HFFc6 (cell line): ENCODE data around the gene POMGNT1. TPM values are rescaled to one million over a fixed set of nuclear protein-coding genes. Genes with fewer than 3 reads are reported as not detected.

Experiments used
- DNase-seq: peaks from one replicate; pipeline ENCODE4 v3.0.0-alpha.2; 2018
- H3K27ac Mint-ChIP-seq: 2 replicates; pipeline ENCODE4 v1.8.0; 2020; ENCODE audit warnings: mild to moderate bottlenecking, mixed read lengths
- H3K27me3 Mint-ChIP-seq: 2 replicates; pipeline ENCODE4 v1.8.0; 2021; ENCODE audit warnings: mild to moderate bottlenecking, moderate library complexity, mixed read lengths; ENCODE audit not compliant: insufficient read depth
- H3K36me3 Mint-ChIP-seq: 2 replicates; pipeline ENCODE4 v1.8.0; 2021; ENCODE audit warnings: low read depth, mixed read lengths
- H3K4me1 Mint-ChIP-seq: 2 replicates; pipeline ENCODE4 v1.8.0; 2020; ENCODE audit warnings: low read depth, mixed read lengths
- H3K4me3 Mint-ChIP-seq: 2 replicates; pipeline ENCODE4 v1.8.0; 2020; ENCODE audit warnings: mild to moderate bottlenecking, moderate library complexity, mixed read lengths
- H3K9me3 Mint-ChIP-seq: 2 replicates; pipeline ENCODE4 v1.8.0; 2020; ENCODE audit warnings: mild to moderate bottlenecking, mixed read lengths
- CTCF ChIP-seq: fragments of 200-600 bp; sonication (generic); IDR thresholded peaks from 2 replicates; pipeline ENCODE4 v1.5.0; 2021; ENCODE audit warnings: antibody characterized with exemption, mild to moderate bottlenecking
- total RNA-seq, 6 experiments: library from RNA; stranded (reverse); fragmentation: NEBNext Ultra II Directional; extraction: Animal tissue kit (Norgen Biotek cat#: 25700); gene quantifications; 2 replicates in 1 of 6; 3 replicates in 5 of 6; pipeline ENCODE4 v1.2.3, GENCODE V29; 2021

POMGNT1 gene
- total RNA-seq, 6 experiments from 2014 or later, result 103 to 125 (median 119) TPM

- DNase-seq, result peak; percentile 96
- H3K27me3 Mint-ChIP-seq, result no peaks in the 10 kb centered on the region
- no peaks in the 10 kb centered on the region for H3K9me3 Mint-ChIP-seq
- no peak for TF ChIP-seq CTCF
- H3K36me3 Mint-ChIP-seq, result peaks cover 8% of the 10 kb centered on the region
- H3K4me1 Mint-ChIP-seq, result peaks cover 1% of the 10 kb centered on the region; the same call in 1 of the 2 replicates
- no peak overlapping the region for H3K4me3 Mint-ChIP-seq
- peak overlapping the region; percentile 88 for H3K27ac Mint-ChIP-seq
Observed at GRCh38 chr1:46183079-46183847, 15.0 kb downstream of the POMGNT1 start.

- TF ChIP-seq CTCF, result no peak
- Mint-ChIP-seq H3K27me3 (no peaks in the 10 kb centered on the region), H3K4me1 (peaks cover 7% of the 10 kb centered on the region; the same call in 1 of the 2 replicates), H3K36me3 (no peaks in the 10 kb centered on the region), H3K9me3 (no peaks in the 10 kb centered on the region), H3K4me3 (peak overlapping the region; percentile 61), H3K27ac (peak overlapping the region; percentile 88)
- DNase-seq, result peak; percentile 37
Observed at GRCh38 chr1:46181343-46182260, 16.6 kb downstream of the POMGNT1 start.

- DNase-seq, result no peak
- Mint-ChIP-seq H3K4me1 (peaks cover 7% of the 10 kb centered on the region; the same call in 1 of the 2 replicates), H3K9me3 (no peaks in the 10 kb centered on the region), H3K36me3 (no peaks in the 10 kb centered on the region), H3K27ac (no peak overlapping the region), H3K27me3 (no peaks in the 10 kb centered on the region), H3K4me3 (no peak overlapping the region)
- TF ChIP-seq CTCF, result no peak
Observed at GRCh38 chr1:46180082-46180616, 18.1 kb downstream of the POMGNT1 start.

GRCh38 chr1:46179138-46180081 is 18.8 kb downstream of the POMGNT1 start:
- TF ChIP-seq CTCF, result peak; percentile 91

More at GRCh38 chr1:46179138-46180081, 18.8 kb downstream of the POMGNT1 start:
- H3K9me3 Mint-ChIP-seq, result no peaks in the 10 kb centered on the region
- H3K36me3 Mint-ChIP-seq, result no peaks in the 10 kb centered on the region
- peaks cover 7% of the 10 kb centered on the region; the same call in 1 of the 2 replicates for H3K4me1 Mint-ChIP-seq
- H3K27ac Mint-ChIP-seq, result no peak overlapping the region
- peak; percentile 78 for DNase-seq
- no peak overlapping the region for H3K4me3 Mint-ChIP-seq
- H3K27me3 Mint-ChIP-seq, result no peaks in the 10 kb centered on the region
